Activated CD8-positive, alpha-beta T cell treated with anti-CD3 and anti-CD28 coated beads for 36 hours (primary cell): ENCODE results near the gene HERC2. TPM values are rescaled to one million over a fixed set of nuclear protein-coding genes. Genes with fewer than 3 reads are reported as not detected.

Source experiments
- ATAC-seq: fragments of 200-7000 bp; cut with Tn5 transposase; one replicate; pipeline ENCODE4 v1.10.0; 2021; ENCODE audit warnings: mild to moderate bottlenecking, moderate library complexity
- CTCF ChIA-PET: fragments of 350-600 bp; sonication (Branson Sonifier 250); formaldehyde crosslinking; loops from one replicate; lab custom pipeline; 2021; ENCODE audit warnings: antibody characterized with exemption; lab: Charles Lee
- POLR2A ChIA-PET: fragments of 350-600 bp; sonication (Branson Sonifier 250); formaldehyde crosslinking; loops from one replicate; lab custom pipeline; 2021; ENCODE audit warnings: antibody characterized with exemption; lab: Charles Lee
- DNase-seq: peaks from one replicate; pipeline ENCODE4 v3.0.0-alpha.2; 2020
- H3K27ac Mint-ChIP-seq: one replicate; pipeline ENCODE4 v1.8.0; 2021; ENCODE audit warnings: mild to moderate bottlenecking, mixed read lengths
- H3K27me3 Mint-ChIP-seq: one replicate; pipeline ENCODE4 v1.8.0; 2021; ENCODE audit warnings: mixed read lengths
- H3K36me3 Mint-ChIP-seq: one replicate; pipeline ENCODE4 v1.8.0; 2021; ENCODE audit warnings: low read depth, mixed read lengths
- H3K4me1 Mint-ChIP-seq: one replicate; pipeline ENCODE4 v1.8.0; 2021; ENCODE audit warnings: low read depth, mixed read lengths
- H3K4me3 Mint-ChIP-seq: one replicate; pipeline ENCODE4 v1.8.0; 2021; ENCODE audit warnings: mild to moderate bottlenecking, moderate library complexity, mixed read lengths
- H3K9me3 Mint-ChIP-seq: one replicate; pipeline ENCODE4 v1.8.0; 2021; ENCODE audit warnings: mixed read lengths
- intact Hi-C: fragments of 100-400 bp; cut with micrococcal nuclease; formaldehyde crosslinking; loops from one replicate; pipeline ENCODE4 v1.10.0; 2022
- total RNA-seq, 2 experiments: library from RNA; stranded (reverse); gene quantifications; one replicate each; pipeline ENCODE4 v1.2.3, GENCODE V29; 2021
- TF ChIP-seq, protein P1 (sequence below): fragments of 200-600 bp; IDR thresholded peaks from one replicate; pipeline ENCODE4 v1.8.0; 2022; ENCODE audit warnings: antibody characterized with exemption, mild to moderate bottlenecking

The HERC2 gene
- total RNA-seq, 2 experiments from 2014 or later, result 29.5 to 32.3 TPM

DNA sequence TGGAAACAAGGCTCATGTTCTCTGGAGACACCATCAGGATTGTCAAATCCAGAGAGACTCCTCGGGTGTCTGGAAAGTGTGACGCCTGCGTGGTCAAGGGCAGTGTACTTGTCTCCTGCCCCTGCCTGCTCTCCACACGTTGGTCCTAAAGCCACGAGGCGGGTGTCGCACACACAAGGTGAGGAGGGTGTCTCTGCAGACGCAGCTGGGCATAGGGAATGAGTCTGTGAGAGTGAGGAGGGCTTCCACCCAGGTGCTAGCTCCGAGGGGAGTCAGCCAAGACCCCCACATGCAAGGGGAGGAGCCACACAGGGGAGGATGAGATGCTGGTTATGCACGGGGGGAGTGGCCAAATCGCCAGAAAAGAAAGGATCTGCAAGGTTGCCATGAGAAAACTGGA, 194.9 kb downstream of the HERC2 start:
- Mint-ChIP-seq H3K36me3 (peaks cover 12% of the 10 kb centered on the region), H3K27me3 (no peaks in the 10 kb centered on the region), H3K4me3 (no peak overlapping the region), H3K4me1 (no peaks in the 10 kb centered on the region), H3K27ac (no peak overlapping the region), H3K9me3 (no peaks in the 10 kb centered on the region)
- ATAC-seq, result no peak
- CTCF ChIA-PET, result interaction anchor here (1.1 to 2.0 kb wide), 2 partner anchors 14 to 31 kb away, joined by 3 to 14 read pairs; no protein-coding TSS in a partner anchor
- TF ChIP-seq, protein P1, sequence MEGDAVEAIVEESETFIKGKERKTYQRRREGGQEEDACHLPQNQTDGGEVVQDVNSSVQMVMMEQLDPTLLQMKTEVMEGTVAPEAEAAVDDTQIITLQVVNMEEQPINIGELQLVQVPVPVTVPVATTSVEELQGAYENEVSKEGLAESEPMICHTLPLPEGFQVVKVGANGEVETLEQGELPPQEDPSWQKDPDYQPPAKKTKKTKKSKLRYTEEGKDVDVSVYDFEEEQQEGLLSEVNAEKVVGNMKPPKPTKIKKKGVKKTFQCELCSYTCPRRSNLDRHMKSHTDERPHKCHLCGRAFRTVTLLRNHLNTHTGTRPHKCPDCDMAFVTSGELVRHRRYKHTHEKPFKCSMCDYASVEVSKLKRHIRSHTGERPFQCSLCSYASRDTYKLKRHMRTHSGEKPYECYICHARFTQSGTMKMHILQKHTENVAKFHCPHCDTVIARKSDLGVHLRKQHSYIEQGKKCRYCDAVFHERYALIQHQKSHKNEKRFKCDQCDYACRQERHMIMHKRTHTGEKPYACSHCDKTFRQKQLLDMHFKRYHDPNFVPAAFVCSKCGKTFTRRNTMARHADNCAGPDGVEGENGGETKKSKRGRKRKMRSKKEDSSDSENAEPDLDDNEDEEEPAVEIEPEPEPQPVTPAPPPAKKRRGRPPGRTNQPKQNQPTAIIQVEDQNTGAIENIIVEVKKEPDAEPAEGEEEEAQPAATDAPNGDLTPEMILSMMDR, result no peak
- intact Hi-C loops, result no loop called here
- no peak for DNase-seq
- POLR2A ChIA-PET, result no interaction called here

DNA sequence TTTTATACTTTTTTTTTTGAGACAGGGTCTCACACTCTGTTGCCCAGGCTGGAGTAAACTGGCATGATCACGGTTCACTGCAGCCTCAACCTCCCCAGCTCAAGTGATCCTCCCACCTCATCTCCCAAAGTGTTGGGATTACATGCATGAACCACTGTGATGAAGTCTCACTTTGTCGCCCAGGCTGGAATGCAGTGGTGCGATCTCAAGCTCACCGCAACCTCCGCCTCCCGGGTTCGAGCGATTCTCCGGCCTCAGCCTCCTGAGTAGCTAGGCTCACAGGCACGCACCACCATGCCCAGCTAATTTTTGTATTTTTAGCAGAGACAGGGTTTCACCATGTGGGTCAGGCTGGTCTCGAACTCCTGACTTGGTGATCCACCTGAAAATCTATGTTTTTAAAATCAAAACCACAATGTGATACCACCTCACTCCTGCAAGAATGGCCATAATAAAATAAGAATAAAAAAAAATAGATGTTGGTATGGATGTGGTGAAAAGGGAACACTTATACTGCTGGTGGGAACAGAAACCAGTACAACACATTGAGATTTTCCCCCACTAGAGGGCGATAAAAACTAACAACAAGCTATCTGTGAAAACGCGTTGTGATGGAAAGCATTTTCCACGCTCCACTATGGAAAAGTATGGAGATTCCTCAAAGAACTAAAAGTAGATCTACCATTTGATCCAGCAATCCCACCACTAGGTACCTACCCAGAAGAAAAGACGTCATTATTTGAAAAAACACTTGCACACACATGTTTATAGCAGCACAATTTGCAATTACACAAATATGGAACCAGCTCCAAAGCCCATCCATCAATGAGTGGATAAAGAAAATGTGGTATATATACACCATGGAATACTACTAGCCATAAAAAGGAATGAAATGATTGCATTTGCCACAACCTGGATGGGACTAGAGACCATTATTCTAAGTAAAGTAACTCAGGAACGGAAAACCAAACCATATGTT, 196.0 kb downstream of the HERC2 start:
- ChIA-PET POLR2A (interaction anchor here (1.2 kb wide), 1 partner anchor 13 kb away, joined by 3 read pairs; no protein-coding TSS in a partner anchor), CTCF (interaction anchor here (0.8 to 2.2 kb wide), 15 partner anchors 8 to 191 kb away, joined by 3 to 14 read pairs (median 5); no protein-coding TSS in a partner anchor)
- TF ChIP-seq, protein P1, result peak; percentile 77
- H3K4me3 Mint-ChIP-seq, result no peak overlapping the region
- H3K4me1 Mint-ChIP-seq, result no peaks in the 10 kb centered on the region
- ATAC-seq (no peak), DNase-seq (no peak)
- H3K27ac Mint-ChIP-seq, result no peak overlapping the region
- no peaks in the 10 kb centered on the region for H3K9me3 Mint-ChIP-seq
- intact Hi-C loops, result no loop called here
- peaks cover 13% of the 10 kb centered on the region for H3K36me3 Mint-ChIP-seq
- no peaks in the 10 kb centered on the region for H3K27me3 Mint-ChIP-seq

DNA sequence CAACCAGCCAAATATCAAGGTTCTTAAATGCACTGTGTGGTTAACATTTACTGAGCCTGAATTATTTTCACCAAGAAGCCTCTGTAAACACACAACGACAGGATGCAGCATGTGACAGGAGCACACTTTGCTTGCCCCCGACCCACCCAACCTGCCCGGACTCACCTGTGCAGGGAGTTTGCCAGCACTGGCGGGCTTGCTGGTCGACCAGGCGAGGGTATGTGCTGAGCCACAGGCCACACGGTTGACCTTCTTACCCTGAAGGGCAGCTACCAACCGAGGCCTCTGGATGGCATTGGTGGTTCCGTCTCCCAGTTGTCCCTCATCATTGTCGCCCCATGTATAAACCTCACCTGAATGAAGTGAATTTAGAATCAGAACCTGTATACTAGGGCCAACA, 197.1 kb downstream of the HERC2 start:
- DNase-seq (no peak), ATAC-seq (no peak)
- Mint-ChIP-seq H3K9me3 (no peaks in the 10 kb centered on the region), H3K4me1 (no peaks in the 10 kb centered on the region), H3K27ac (no peak overlapping the region), H3K4me3 (no peak overlapping the region), H3K27me3 (no peaks in the 10 kb centered on the region), H3K36me3 (peaks cover 13% of the 10 kb centered on the region)
- TF ChIP-seq, protein P1, result no peak
- ChIA-PET POLR2A (no interaction called here), CTCF (interaction anchor here (0.6 to 2.2 kb wide), 5 partner anchors 9 to 1961 kb away, joined by 3 to 11 read pairs (median 5); no protein-coding TSS in a partner anchor)
- intact Hi-C loops, result no loop called here

DNA sequence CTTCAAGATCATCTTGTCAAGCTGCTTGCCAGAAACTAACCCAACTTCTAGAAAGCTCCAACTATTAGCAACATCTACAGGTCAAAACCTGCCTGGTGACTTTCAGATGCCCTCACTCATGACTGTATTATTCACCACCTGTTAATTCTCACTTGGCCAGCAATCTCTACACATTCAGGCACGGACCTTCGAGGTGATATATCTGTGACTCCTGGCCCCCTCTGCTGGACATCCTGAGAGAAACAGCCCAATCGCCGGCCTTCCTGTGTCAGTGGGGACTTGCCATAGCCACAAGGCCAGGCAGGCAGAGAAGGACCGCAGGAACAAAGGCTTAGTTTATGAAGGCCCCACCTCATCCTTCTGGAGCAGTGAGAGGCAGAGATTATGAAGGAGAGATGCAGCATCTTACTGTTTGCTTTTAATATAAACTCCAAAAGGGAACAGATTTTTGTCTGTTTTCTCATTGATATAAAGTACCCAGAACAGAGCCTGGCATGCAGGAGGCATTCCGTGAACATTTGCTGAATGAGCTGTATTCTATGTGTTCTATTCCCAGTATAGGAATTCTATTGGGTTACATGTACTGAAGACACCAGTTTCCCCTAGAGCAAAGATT, 198.5 kb downstream of the HERC2 start:
- H3K27ac Mint-ChIP-seq, result no peak overlapping the region
- H3K9me3 Mint-ChIP-seq, result no peaks in the 10 kb centered on the region
- intact Hi-C loops, result no loop called here
- no peaks in the 10 kb centered on the region for H3K27me3 Mint-ChIP-seq
- CTCF ChIA-PET, result interaction anchor here (1.5 kb wide), 1 partner anchor 10 kb away, joined by 5 read pairs; no protein-coding TSS in a partner anchor
- POLR2A ChIA-PET, result no interaction called here
- peak; percentile 71 for DNase-seq
- TF ChIP-seq, protein P1, result peak; percentile 63
- no peaks in the 10 kb centered on the region for H3K4me1 Mint-ChIP-seq
- ATAC-seq, result peak; percentile 74
- H3K36me3 Mint-ChIP-seq, result peaks cover 15% of the 10 kb centered on the region
- no peak overlapping the region for H3K4me3 Mint-ChIP-seq
